K562 (cell line): ENCODE measurements around the gene TFB2M. TPM values are rescaled to one million over a fixed set of nuclear protein-coding genes. Genes with fewer than 3 reads are reported as not detected.

Experiments used
- ETV1 ChIP-seq: fragments of 450-650 bp; conservative IDR thresholded peaks from 2 replicates; pipeline ENCODE4 v1.6.1; 2016; ENCODE audit warnings: missing genetic modification characterization, control low read depth, low read depth, missing compliant biosample characterization
- ETV6 ChIP-seq, 3 experiments: fragments of 150-350 bp in 1 of 3; sonication (generic) in 1 of 3; formaldehyde crosslinking in 1 of 3; IDR thresholded peaks; 2 replicates each; pipeline versions ENCODE4 v1.6.1 to v1.8.0; 2014 to 2022; ENCODE audit warnings: borderline replicate concordance in 2 of 3, low read depth in 2 of 3, antibody characterized with exemption in 1 of 3, low read length in 1 of 3, mild to moderate bottlenecking in 1 of 3, missing genetic modification reagents in 1 of 3
- GTF2A2 ChIP-seq: IDR thresholded peaks from 2 replicates; pipeline ENCODE4 v1.6.1; 2016; ENCODE audit warnings: mild to moderate bottlenecking, missing genetic modification characterization, missing compliant biosample characterization
- HDAC1 ChIP-seq, 2 experiments: fragments of 450-650 bp; IDR thresholded peaks; 2 replicates each; pipeline ENCODE4 v1.6.1; 2016 to 2017; ENCODE audit warnings: inconsistent platforms in 1 of 2, mild to moderate bottlenecking in 1 of 2, moderate library complexity in 1 of 2
- HNRNPL ChIP-seq: fragments of 200-400 bp; formaldehyde crosslinking; IDR thresholded peaks from 2 replicates; pipeline ENCODE4 v1.6.1; 2017; ENCODE audit warnings: low read depth, mild to moderate bottlenecking, low read length
- KDM5B ChIP-seq: fragments of 200-600 bp; sonication (generic); IDR thresholded peaks from 2 replicates; pipeline ENCODE4 v1.6.1; 2012; ENCODE audit warnings: low read depth, mild to moderate bottlenecking, moderate library complexity, low read length, control low read depth, inconsistent platforms; ENCODE audit not compliant: insufficient replicate concordance
- MAX ChIP-seq: sonication (generic); formaldehyde crosslinking; IDR thresholded peaks from 2 replicates; pipeline ENCODE4 v1.9.0; 2022; ENCODE audit warnings: mild to moderate bottlenecking, missing genetic modification reagents
- NRF1 ChIP-seq, 2 experiments: fragments of 450-650 bp; IDR thresholded peaks in 1 of 2; conservative IDR thresholded peaks in 1 of 2; 2 replicates each; pipeline ENCODE4 v1.6.1; 2014; ENCODE audit warnings: mild to moderate bottlenecking in 2 of 2
- PHF21A ChIP-seq: fragments of 450-650 bp; IDR thresholded peaks from 2 replicates; pipeline ENCODE4 v1.6.1; 2017; ENCODE audit warnings: low read depth, borderline replicate concordance
- POLR3G ChIP-seq: IDR thresholded peaks from 2 replicates; pipeline ENCODE4 v1.6.1; 2011; ENCODE audit not compliant: insufficient read length, insufficient replicate concordance; ENCODE audit errors: extremely low read depth
- RBFOX2 ChIP-seq: fragments of 200-400 bp; formaldehyde crosslinking; IDR thresholded peaks from 2 replicates; pipeline ENCODE4 v1.6.1; 2017; ENCODE audit warnings: low read depth, mild to moderate bottlenecking, low read length, moderate library complexity
- SNIP1 ChIP-seq: fragments of 450-650 bp; IDR thresholded peaks from 2 replicates; pipeline ENCODE4 v1.7.1; 2017; ENCODE audit warnings: low read depth, mild to moderate bottlenecking
- SNRNP70 ChIP-seq: fragments of 200-400 bp; formaldehyde crosslinking; optimal IDR thresholded peaks from 2 replicates; pipeline ENCODE3; 2017; ENCODE audit warnings: low read depth, low read length
- SP2 ChIP-seq: IDR thresholded peaks from 2 replicates; pipeline ENCODE4 v1.6.1; 2011; ENCODE audit warnings: mild to moderate bottlenecking, low read depth, low read length, moderate library complexity; ENCODE audit not compliant: poor library complexity, severe bottlenecking; ENCODE audit errors: extremely low read depth
- SRSF3 ChIP-seq: fragments of 200-400 bp; formaldehyde crosslinking; IDR thresholded peaks from 2 replicates; pipeline ENCODE4 v1.6.1; 2016; ENCODE audit warnings: mild to moderate bottlenecking, low read length, moderate library complexity; ENCODE audit not compliant: insufficient read depth
- TRIM24 ChIP-seq, 2 experiments: fragments of 450-650 bp; IDR thresholded peaks; 2 replicates each; pipeline ENCODE4 v1.6.1; 2016
- ZFP36 ChIP-seq: fragments of 150-350 bp; IDR thresholded peaks from 2 replicates; pipeline ENCODE4 v1.6.1; 2018; ENCODE audit warnings: low read length, low read depth; ENCODE audit not compliant: partially characterized antibody
- ZMIZ1 ChIP-seq, 2 experiments: fragments of 150-350 bp in 1 of 2; IDR thresholded peaks; 2 replicates each; pipeline ENCODE4 v1.6.1; 2012 to 2016; ENCODE audit warnings: low read depth in 2 of 2, low read length in 2 of 2, mild to moderate bottlenecking in 1 of 2, moderate library complexity in 1 of 2
- polyA plus RNA-seq, 8 experiments: library from polyadenylated mRNA; depleted of rRNA in 4 of 8; stranded (reverse) in 5 of 8; unstranded in 3 of 8; fragments of >200 nt; fragmentation: Nextera tagmentation in 2 of 8; fragmentation: Illumina TruSeq in 1 of 8; extraction: Ambion mirVana in 2 of 8; extraction: Trizol in 1 of 8; gene quantifications; 2 replicates each; pipeline versions ENCODE4 v1.2.1 to v1.2.3, GENCODE V29; 2011 to 2014; ENCODE audit warnings: inconsistent platforms in 1 of 8, missing spikeins in 1 of 8
- total RNA-seq, 7 experiments: library from RNA; depleted of rRNA in 6 of 7; stranded (reverse); fragments of >200 nt in 6 of 7; fragmentation: Illumina TruSeq in 2 of 7; extraction: Trizol in 2 of 7; gene quantifications; 2 replicates each; pipeline versions ENCODE4 v1.2.1 to v1.2.3, GENCODE V29; 2011 to 2021; ENCODE audit warnings: low replicate concordance in 1 of 7
- TF ChIP-seq, protein P1 (sequence below), 2 experiments: fragments of 450-650 bp; IDR thresholded peaks; 2 replicates each; pipeline ENCODE4 v1.6.1; 2018; ENCODE audit warnings: mild to moderate bottlenecking in 2 of 2, low read depth in 1 of 2; ENCODE audit not compliant: partially characterized antibody in 2 of 2

The TFB2M gene
- total and polyA plus RNA-seq, 9 of the 15 experiments (the other 6 are each of a cell fraction or from before 2014, with no cell fraction given) = 55.1 to 162 (median 70.6) TPM

GRCh38 chr1:246566128-246566812, at the start of gene TFB2M, which contains the start of gene CNST (continued):
- TF ChIP-seq, protein P1, sequence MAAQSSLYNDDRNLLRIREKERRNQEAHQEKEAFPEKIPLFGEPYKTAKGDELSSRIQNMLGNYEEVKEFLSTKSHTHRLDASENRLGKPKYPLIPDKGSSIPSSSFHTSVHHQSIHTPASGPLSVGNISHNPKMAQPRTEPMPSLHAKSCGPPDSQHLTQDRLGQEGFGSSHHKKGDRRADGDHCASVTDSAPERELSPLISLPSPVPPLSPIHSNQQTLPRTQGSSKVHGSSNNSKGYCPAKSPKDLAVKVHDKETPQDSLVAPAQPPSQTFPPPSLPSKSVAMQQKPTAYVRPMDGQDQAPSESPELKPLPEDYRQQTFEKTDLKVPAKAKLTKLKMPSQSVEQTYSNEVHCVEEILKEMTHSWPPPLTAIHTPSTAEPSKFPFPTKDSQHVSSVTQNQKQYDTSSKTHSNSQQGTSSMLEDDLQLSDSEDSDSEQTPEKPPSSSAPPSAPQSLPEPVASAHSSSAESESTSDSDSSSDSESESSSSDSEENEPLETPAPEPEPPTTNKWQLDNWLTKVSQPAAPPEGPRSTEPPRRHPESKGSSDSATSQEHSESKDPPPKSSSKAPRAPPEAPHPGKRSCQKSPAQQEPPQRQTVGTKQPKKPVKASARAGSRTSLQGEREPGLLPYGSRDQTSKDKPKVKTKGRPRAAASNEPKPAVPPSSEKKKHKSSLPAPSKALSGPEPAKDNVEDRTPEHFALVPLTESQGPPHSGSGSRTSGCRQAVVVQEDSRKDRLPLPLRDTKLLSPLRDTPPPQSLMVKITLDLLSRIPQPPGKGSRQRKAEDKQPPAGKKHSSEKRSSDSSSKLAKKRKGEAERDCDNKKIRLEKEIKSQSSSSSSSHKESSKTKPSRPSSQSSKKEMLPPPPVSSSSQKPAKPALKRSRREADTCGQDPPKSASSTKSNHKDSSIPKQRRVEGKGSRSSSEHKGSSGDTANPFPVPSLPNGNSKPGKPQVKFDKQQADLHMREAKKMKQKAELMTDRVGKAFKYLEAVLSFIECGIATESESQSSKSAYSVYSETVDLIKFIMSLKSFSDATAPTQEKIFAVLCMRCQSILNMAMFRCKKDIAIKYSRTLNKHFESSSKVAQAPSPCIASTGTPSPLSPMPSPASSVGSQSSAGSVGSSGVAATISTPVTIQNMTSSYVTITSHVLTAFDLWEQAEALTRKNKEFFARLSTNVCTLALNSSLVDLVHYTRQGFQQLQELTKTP (IDR thresholded peaks at IDR 0.05; ENCODE audit: low read depth in 1 of 2, partially characterized antibody in 2 of 2) = no peak
- TF ChIP-seq MAX (CRISPR knock-in tag) = peak; percentile 88
- TF ChIP-seq PHF21A = no peak
- TF ChIP-seq ETV6 (IDR thresholded peaks at IDR 0.05; ENCODE audit: borderline replicate concordance in 1 of 2, low read depth in 2 of 2, low read length in 1 of 2) = no peak; a peak in 1 of 4 replicates
- TF ChIP-seq ETV6 (CRISPR knock-in tag; IDR thresholded peaks at IDR 0.05; ENCODE audit: borderline replicate concordance) = no peak
- TF ChIP-seq HDAC1 (IDR thresholded peaks at IDR 0.05) = peak; percentile 93 to 100; a peak in 3 of 4 replicates
- TF ChIP-seq NRF1 (conservative IDR thresholded peaks at IDR 0.05 in 1 of 2, IDR thresholded peaks at IDR 0.05 in 1 of 2) = peak; percentile 99
- no peak for TF ChIP-seq POLR3G
- no peak for TF ChIP-seq SNRNP70
- no peak for TF ChIP-seq GTF2A2
- no peak for TF ChIP-seq HNRNPL
- no peak for TF ChIP-seq ZFP36
- TF ChIP-seq ZMIZ1 (IDR thresholded peaks at IDR 0.05; ENCODE audit: low read depth in 2 of 2, low read length in 2 of 2) = 0 out of 4 replicates have a peak, but pooled peaks of 1 of the 2 experiments have one; percentile 9
- peak; percentile 66; the same call in 1 of the 2 replicates for TF ChIP-seq ETV1 (tag)
- TF ChIP-seq RBFOX2 = peak; percentile 98
- peak; percentile 79 for TF ChIP-seq KDM5B
- TF ChIP-seq TRIM24 (IDR thresholded peaks at IDR 0.05) = no peak
- no peak; the same call in 1 of the 2 replicates for TF ChIP-seq SRSF3
- TF ChIP-seq SP2 = peak; percentile 99
- peak; percentile 98 for TF ChIP-seq SNIP1
